Activated CD4-positive, alpha-beta memory T cell treated with anti-CD3 and anti-CD28 coated beads, Interleukin-2, amount 10 ng/mL, durations not matched to agents 7 days and 5 days (primary cell): ENCODE data around the gene CD44. TPM values are rescaled to one million over a fixed set of nuclear protein-coding genes. Genes with fewer than 3 reads are reported as not detected.
A peak's percentile ranks its signal among the peaks of the same experiment; 100 is the strongest.

Experiments
- CTCF ChIA-PET: fragments of 350-600 bp; sonication (Branson Sonifier 250); formaldehyde crosslinking; loops from one replicate; lab custom pipeline; 2021; ENCODE audit warnings: antibody characterized with exemption, inconsistent platforms; lab: Charles Lee
- POLR2A ChIA-PET: fragments of 350-600 bp; sonication (Branson Sonifier 250); formaldehyde crosslinking; loops from one replicate; lab custom pipeline; 2021; ENCODE audit warnings: antibody characterized with exemption; lab: Charles Lee
- DNase-seq: peaks from one replicate; pipeline ENCODE4 v3.0.0-alpha.2; 2020
- H3K27ac Mint-ChIP-seq: one replicate; pipeline ENCODE4 v1.8.0; 2021; ENCODE audit warnings: mild to moderate bottlenecking, mixed read lengths
- H3K27me3 Mint-ChIP-seq: one replicate; pipeline ENCODE4 v1.8.0; 2021; ENCODE audit warnings: mixed read lengths
- H3K36me3 Mint-ChIP-seq: one replicate; pipeline ENCODE4 v1.8.0; 2021; ENCODE audit warnings: low read depth, mixed read lengths
- H3K4me1 Mint-ChIP-seq: one replicate; pipeline ENCODE4 v1.8.0; 2021; ENCODE audit warnings: mixed read lengths
- H3K4me3 Mint-ChIP-seq: one replicate; pipeline ENCODE4 v1.8.0; 2021; ENCODE audit warnings: mild to moderate bottlenecking, mixed read lengths
- H3K9me3 Mint-ChIP-seq: one replicate; pipeline ENCODE4 v1.8.0; 2021; ENCODE audit warnings: mixed read lengths
- total RNA-seq, 2 experiments: library from RNA; stranded (reverse); gene quantifications; one replicate each; pipeline ENCODE4 v1.2.3, GENCODE V29; 2021

Gene CD44
- total RNA-seq, 2 experiments from 2014 or later: 634 to 645 TPM

DNA sequence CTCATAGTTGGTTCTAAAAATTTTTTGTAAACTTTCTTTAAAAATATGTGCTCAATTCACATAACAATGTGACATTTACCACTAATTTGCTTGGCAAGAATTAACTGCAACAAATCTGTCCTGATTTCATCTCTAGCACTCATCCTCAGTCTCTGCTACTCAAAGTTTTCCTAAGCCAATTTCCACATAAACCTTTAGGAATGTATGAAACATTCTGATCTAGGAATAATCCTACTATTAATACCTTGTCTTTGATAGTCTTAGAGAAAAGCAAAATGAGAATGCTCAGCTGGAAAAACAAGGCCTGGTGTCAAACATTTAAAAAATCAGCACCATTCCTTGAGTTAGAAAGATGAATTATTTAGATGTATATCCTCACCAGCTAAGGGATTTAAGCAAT is 114.3 kb downstream of the CD44 start:
- no peak for DNase-seq
- H3K4me1 Mint-ChIP-seq: peaks cover 20% of the 10 kb centered on the region
- H3K36me3 Mint-ChIP-seq: peaks cover 20% of the 10 kb centered on the region
- H3K4me3 Mint-ChIP-seq: no peak overlapping the region
- POLR2A ChIA-PET: no interaction called here
- H3K9me3 Mint-ChIP-seq: peaks cover 13% of the 10 kb centered on the region
- CTCF ChIA-PET: no interaction called here
- H3K27me3 Mint-ChIP-seq: peaks cover 5% of the 10 kb centered on the region
- H3K27ac Mint-ChIP-seq: no peak overlapping the region

DNA sequence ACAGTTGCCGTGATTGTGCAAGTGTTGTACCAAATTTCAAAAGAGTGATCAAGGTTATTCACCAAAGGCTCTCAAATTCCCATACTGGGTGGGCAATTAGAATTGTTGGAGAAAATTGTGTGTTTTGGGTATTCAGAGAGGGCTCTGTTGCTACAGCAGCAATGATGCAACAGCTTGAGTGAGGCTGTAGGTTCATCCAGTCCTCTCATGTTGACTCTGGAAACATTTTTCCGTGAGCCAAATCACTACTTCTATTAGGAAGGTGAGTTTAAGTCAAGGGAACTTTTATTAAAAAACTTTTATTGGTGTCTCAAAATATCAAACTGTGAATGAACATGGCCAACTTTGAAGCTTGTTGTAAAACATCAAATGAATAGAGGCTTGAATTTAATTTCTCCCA is 116.5 kb downstream of the CD44 start:
- Mint-ChIP-seq H3K27ac (no peak overlapping the region), H3K4me1 (peaks cover 19% of the 10 kb centered on the region), H3K4me3 (no peak overlapping the region), H3K9me3 (peaks cover under 1% of the 10 kb centered on the region), H3K36me3 (peaks cover 7% of the 10 kb centered on the region), H3K27me3 (peaks cover 10% of the 10 kb centered on the region)
- POLR2A ChIA-PET: no interaction called here
- no peak for DNase-seq
- CTCF ChIA-PET: interaction anchor here (1.2 kb wide), 1 partner anchor 330 kb away, joined by 3 read pairs; no protein-coding TSS in a partner anchor

DNA sequence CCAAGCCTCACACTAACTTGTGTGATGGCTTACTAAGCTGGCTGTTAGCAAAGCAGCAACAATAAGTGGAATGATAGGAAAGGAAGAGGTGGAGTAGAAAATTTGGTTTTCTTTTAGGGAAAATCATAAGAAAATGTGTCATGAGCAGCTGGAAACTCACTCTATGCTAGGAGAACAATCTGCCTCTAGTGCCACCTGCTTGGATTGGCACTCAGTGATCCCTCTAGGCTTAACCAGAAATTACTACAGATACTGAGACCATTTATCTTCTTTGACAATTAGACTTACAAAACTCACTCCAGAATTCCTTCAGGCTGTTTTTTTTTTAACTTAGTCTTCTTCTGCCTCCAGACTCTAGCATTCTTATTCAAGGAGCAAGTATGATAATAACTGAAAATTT is 117.3 kb downstream of the CD44 start:
- DNase-seq: no peak
- ChIA-PET CTCF (interaction anchor here (1.2 kb wide), 1 partner anchor 331 kb away, joined by 3 read pairs; no protein-coding TSS in a partner anchor), POLR2A (interaction anchor here (1.5 kb wide), 1 partner anchor 75 kb away, joined by 3 read pairs; no protein-coding TSS in a partner anchor)
- H3K4me3 Mint-ChIP-seq: no peak overlapping the region
- peaks cover 7% of the 10 kb centered on the region for H3K36me3 Mint-ChIP-seq
- no peak overlapping the region for H3K27ac Mint-ChIP-seq
- no peaks in the 10 kb centered on the region for H3K9me3 Mint-ChIP-seq
- H3K27me3 Mint-ChIP-seq: peaks cover 16% of the 10 kb centered on the region
- H3K4me1 Mint-ChIP-seq: peaks cover 19% of the 10 kb centered on the region

DNA sequence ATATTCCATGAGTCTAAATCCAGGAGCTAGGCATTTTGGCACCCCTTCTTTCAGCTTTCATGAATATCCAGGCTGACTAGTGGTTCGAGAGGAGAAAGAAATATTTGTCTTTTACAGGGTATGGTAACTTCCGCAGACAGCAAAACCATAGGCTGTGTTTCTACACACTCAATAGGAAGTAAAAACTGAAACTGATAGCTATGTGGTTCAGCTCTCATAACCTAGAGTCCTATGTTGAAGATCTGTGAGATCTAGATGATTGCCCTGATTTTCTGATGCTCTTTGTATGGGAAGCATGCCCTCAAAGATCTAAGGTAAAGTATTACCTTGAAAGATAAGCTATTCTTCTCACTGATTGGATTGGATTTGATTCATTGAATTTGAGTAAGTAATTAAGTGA is 118.3 kb downstream of the CD44 start:
- CTCF ChIA-PET: interaction anchor here (0.9 kb wide), 2 partner anchors 19 to 49 kb away, joined by 3 to 4 read pairs; no protein-coding TSS in a partner anchor
- DNase-seq: no peak
- Mint-ChIP-seq H3K27ac (peak overlapping the region; percentile 62), H3K4me3 (no peak overlapping the region), H3K36me3 (peaks cover 7% of the 10 kb centered on the region), H3K9me3 (no peaks in the 10 kb centered on the region), H3K27me3 (peaks cover 24% of the 10 kb centered on the region), H3K4me1 (peaks cover 19% of the 10 kb centered on the region)
- POLR2A ChIA-PET: interaction anchor here (1.5 kb wide), 1 partner anchor 74 kb away, joined by 3 read pairs; no protein-coding TSS in a partner anchor

DNA sequence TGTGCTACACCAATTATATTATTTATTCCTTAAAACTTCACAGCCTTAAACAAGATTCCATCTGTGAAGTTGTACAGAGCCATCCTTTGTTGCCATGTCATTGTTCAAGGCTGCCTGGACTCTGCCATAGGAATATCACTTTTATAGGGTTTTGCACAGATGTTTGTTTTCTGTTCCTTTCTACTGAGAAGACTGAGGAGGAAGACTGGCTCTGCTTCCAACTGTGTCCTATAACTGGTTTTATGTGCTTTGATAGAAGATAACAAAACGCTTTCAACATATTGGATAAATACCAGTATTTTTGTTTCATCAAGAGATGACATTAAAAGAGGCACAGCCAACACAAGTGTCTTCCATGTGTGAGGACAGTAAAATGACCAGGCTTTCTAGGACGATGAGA is 120.6 kb downstream of the CD44 start:
- H3K27me3 Mint-ChIP-seq: peaks cover 32% of the 10 kb centered on the region
- H3K36me3 Mint-ChIP-seq: peaks cover 7% of the 10 kb centered on the region
- no peak overlapping the region for H3K4me3 Mint-ChIP-seq
- H3K27ac Mint-ChIP-seq: no peak overlapping the region
- CTCF ChIA-PET: no interaction called here
- H3K9me3 Mint-ChIP-seq: no peaks in the 10 kb centered on the region
- peaks cover 19% of the 10 kb centered on the region for H3K4me1 Mint-ChIP-seq
- POLR2A ChIA-PET: no interaction called here
- no peak for DNase-seq

DNA sequence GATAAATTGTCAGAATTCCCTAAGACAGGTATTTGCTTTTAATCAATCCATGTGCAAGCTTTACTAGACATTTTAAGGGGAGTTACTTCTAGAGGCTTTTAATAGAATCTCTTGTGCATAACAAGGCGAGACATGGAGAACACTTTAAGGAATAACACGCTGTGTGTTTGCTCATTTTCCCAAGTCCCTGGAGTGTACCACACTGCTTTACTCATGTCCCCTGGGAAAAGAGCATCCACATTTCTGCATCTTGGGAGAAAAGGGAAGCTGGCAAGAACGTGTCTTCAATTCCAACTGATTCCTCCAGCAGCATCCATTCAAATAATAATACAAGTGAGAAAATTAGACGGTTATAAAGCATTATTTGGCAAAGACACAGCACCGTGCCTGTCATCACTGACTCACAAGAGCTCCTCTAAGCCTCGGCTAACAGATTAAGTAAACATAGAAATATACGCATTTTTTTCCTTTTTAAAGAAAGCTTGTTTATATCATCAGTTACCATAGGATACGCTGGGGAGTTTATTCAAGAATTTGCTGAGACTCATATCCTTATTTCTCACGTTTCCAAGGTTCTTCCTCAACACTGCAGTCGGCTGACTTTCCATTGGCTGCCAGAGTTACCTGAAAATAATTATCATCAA is 121.5 kb downstream of the CD44 start:
- Mint-ChIP-seq H3K27me3 (peaks cover 29% of the 10 kb centered on the region), H3K27ac (no peak overlapping the region), H3K36me3 (peaks cover under 1% of the 10 kb centered on the region), H3K9me3 (no peaks in the 10 kb centered on the region), H3K4me3 (no peak overlapping the region), H3K4me1 (peaks cover 19% of the 10 kb centered on the region)
- ChIA-PET POLR2A (no interaction called here), CTCF (no interaction called here)
- DNase-seq: no peak

DNA sequence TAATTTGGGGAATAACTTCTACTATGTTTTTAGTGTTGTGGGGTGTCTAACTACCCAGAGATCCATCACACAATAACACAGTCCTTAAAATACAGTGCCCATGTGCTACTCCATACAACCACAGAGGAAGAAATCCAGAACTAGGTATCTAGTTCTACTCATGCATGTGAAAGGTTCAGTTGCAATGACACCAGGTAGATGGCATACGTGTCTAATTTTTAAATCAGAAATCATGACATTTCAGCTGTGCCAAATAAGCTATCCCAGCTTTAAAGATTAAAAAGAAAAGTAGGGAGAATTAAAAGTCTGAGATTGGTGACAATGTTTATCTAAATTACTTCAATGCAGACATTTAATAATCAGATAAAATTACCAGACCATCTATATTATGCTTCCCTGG is 122.2 kb downstream of the CD44 start:
- H3K4me3 Mint-ChIP-seq: no peak overlapping the region
- no peaks in the 10 kb centered on the region for H3K36me3 Mint-ChIP-seq
- H3K27me3 Mint-ChIP-seq: peaks cover 29% of the 10 kb centered on the region
- H3K9me3 Mint-ChIP-seq: no peaks in the 10 kb centered on the region
- POLR2A ChIA-PET: no interaction called here
- CTCF ChIA-PET: no interaction called here
- DNase-seq: no peak
- peaks cover 14% of the 10 kb centered on the region for H3K4me1 Mint-ChIP-seq
- no peak overlapping the region for H3K27ac Mint-ChIP-seq

DNA sequence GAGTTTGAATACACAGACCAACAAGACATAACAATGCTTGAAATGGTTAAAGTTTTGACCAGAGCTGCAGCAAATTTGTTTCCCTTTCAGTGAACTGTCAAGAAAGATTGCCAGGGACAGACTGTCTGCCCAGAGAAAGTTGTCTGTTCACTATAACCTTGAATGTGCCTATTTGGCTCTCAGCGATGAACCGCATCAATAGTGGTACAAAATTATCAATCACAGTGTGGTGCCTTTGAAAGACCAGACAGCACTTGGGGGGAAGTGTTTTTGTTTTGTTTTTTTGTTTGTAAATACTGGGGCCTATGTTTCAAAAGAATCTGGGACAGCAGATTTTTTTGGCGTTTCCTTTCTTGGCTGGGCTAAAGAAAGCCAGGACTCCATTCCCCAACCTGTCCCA is 123.1 kb downstream of the CD44 start:
- ChIA-PET CTCF (no interaction called here), POLR2A (no interaction called here)
- no peaks in the 10 kb centered on the region for H3K36me3 Mint-ChIP-seq
- no peaks in the 10 kb centered on the region for H3K9me3 Mint-ChIP-seq
- peaks cover 6% of the 10 kb centered on the region for H3K4me1 Mint-ChIP-seq
- no peak overlapping the region for H3K4me3 Mint-ChIP-seq
- peaks cover 29% of the 10 kb centered on the region for H3K27me3 Mint-ChIP-seq
- H3K27ac Mint-ChIP-seq: no peak overlapping the region
- DNase-seq: no peak

DNA sequence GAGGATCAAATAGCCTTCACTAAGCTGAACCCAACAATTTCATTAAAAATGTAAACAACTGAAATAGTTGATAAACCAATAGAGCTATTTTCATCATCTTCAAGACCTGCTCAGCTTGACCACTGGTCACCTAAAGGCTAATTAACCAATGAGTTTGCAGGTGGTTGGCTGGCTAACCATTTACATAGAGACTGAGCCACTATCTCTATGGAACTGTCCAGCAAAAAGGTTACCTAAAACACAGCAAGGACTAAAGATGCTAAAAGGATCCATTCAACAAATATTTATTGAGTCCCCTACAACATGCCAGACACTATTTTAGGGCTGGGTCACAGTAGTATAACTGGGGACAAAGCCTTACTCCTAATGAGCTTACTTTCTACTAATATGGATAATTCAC is 123.8 kb downstream of the CD44 start:
- Mint-ChIP-seq H3K4me3 (no peak overlapping the region), H3K36me3 (no peaks in the 10 kb centered on the region), H3K27ac (no peak overlapping the region), H3K4me1 (no peaks in the 10 kb centered on the region), H3K9me3 (no peaks in the 10 kb centered on the region), H3K27me3 (peaks cover 29% of the 10 kb centered on the region)
- CTCF ChIA-PET: interaction anchor here (0.6 kb wide), 1 partner anchor 53 kb away, joined by 4 read pairs; no protein-coding TSS in a partner anchor
- POLR2A ChIA-PET: no interaction called here
- no peak for DNase-seq

DNA sequence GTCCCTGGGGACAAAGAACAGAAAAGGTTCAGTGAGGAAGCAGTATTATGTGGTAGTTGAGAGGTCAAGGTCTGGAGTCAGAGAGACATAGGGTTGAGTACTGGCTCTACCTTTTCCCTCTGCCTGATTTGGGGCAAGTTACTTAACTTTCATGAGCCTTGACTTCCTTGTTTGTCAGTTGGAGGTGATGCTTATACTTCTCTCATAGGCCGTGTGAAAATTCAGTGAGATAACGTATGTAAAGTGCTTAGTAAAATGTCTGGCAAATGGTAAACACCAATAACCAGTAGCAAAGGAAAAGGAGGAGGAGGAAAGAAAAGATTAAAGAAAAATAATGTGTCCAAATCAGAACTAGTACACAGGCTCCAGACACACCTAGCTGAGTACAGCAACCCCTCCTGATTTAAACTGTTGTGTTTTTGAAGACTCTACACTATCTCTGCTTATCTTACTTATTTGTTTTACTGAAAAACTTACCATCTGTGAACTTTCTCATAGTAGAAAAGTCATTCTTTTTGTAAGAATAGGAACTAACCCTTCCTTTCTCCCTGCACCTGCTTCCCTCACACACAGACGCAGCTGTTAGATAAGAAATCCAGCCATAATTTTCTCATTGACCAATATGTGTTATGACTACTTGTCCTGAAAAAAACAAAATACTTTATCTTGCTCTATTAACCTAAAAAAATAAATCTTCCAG is 126.9 kb downstream of the CD44 start:
- no peak for DNase-seq
- Mint-ChIP-seq H3K36me3 (peaks cover 5% of the 10 kb centered on the region), H3K4me3 (no peak overlapping the region), H3K4me1 (peaks cover 3% of the 10 kb centered on the region), H3K9me3 (peaks cover 3% of the 10 kb centered on the region), H3K27me3 (peaks cover 25% of the 10 kb centered on the region), H3K27ac (no peak overlapping the region)
- ChIA-PET POLR2A (no interaction called here), CTCF (no interaction called here)

DNA sequence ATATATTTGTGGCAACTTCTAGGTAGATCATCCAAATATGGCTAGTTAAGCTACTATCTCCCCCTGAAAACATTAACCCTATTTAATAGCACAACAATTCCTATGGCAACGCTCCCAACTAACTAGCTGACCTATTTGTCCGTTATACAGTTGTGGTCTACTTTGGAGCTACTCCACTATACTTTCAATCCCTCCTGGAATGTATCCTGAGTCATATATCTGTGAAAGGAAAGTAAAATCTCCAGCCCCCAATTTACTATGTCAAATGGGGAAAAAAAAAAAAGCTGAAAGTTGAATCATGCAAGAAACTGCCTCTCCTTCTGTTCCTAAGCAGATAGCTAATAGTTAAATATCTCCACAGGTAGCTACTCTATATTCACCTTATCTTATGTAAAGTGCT is 128.5 kb downstream of the CD44 start:
- ChIA-PET POLR2A (no interaction called here), CTCF (interaction anchor here (0.7 kb wide), 1 partner anchor 30 kb away, joined by 3 read pairs; no protein-coding TSS in a partner anchor)
- no peak overlapping the region for H3K27ac Mint-ChIP-seq
- no peak for DNase-seq
- no peak overlapping the region for H3K4me3 Mint-ChIP-seq
- H3K36me3 Mint-ChIP-seq: peaks cover 5% of the 10 kb centered on the region
- H3K9me3 Mint-ChIP-seq: peaks cover 3% of the 10 kb centered on the region
- peaks cover 17% of the 10 kb centered on the region for H3K4me1 Mint-ChIP-seq
- H3K27me3 Mint-ChIP-seq: peaks cover 16% of the 10 kb centered on the region

DNA sequence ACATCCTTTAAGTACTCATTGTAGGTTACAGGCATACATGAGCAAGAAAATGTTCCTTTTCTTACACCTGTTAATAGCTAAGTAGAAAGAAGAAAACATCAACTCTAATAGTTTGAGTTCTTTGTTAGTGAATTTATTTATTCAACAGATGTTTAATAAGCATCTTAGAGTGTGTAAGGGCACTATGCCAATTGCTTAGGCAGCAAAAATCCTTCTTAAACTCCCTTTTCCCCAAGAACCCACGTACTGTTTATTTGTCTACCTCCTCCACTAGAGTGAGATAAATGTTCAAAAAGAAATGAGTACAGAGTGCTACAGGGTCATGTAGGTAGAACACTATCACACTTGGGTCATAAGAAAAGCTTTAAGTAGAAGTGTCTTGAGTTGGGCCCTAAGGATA is 131.4 kb downstream of the CD44 start:
- Mint-ChIP-seq H3K4me3 (no peak overlapping the region), H3K27ac (no peak overlapping the region), H3K4me1 (peaks cover 39% of the 10 kb centered on the region), H3K36me3 (peaks cover 8% of the 10 kb centered on the region), H3K9me3 (peaks cover 6% of the 10 kb centered on the region), H3K27me3 (peaks cover 15% of the 10 kb centered on the region)
- DNase-seq: no peak
- ChIA-PET POLR2A (no interaction called here), CTCF (no interaction called here)

DNA sequence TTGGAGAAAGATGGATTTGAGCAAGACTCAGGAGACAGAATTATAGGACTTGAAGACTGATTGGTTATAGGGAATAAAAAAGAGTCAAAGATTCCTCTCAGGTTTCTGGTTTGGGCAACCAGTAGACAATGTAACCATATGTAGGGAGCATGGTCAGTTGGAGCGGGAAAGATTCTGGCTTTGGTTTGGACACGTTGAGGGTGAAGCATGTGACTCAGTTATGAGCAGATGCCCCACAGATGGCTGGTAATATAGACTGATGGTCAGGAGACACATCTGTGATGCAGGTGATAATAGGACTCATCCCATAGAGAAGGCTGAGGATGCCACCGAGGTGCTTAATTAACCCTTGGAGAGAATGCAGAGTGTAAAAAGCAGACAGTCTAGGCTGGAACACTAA is 132.1 kb downstream of the CD44 start:
- POLR2A ChIA-PET: no interaction called here
- Mint-ChIP-seq H3K27ac (no peak overlapping the region), H3K4me3 (no peak overlapping the region), H3K27me3 (peaks cover 15% of the 10 kb centered on the region), H3K36me3 (peaks cover 8% of the 10 kb centered on the region), H3K9me3 (peaks cover 6% of the 10 kb centered on the region), H3K4me1 (peaks cover 43% of the 10 kb centered on the region)
- CTCF ChIA-PET: no interaction called here
- no peak for DNase-seq
